Tibial nerve (tissue), 4 donors: ENCODE measurements around the gene SH3BP1. TPM values are rescaled to one million over a fixed set of nuclear protein-coding genes. Genes with fewer than 3 reads are reported as not detected.

ENCODE experiments used
- DNase-seq, 2 donors: peaks; one replicate each; pipeline ENCODE4 v3.0.0-alpha.2; 2019; ENCODE audit warnings: low spot score in 2 of 2
- H3K27ac ChIP-seq, 4 donors: fragments of 200-600 bp; sonication (generic) in 3 of 4; one replicate each; pipeline ENCODE4 v1.5.1; 2017 to 2019; ENCODE audit warnings: mild to moderate bottlenecking in 1 of 4
- H3K27me3 ChIP-seq, 2 donors: fragments of 200-600 bp; sonication (generic) in 1 of 2; one replicate each; pipeline versions ENCODE4 v1.5.1 to v1.6.0; 2017 to 2019
- H3K36me3 ChIP-seq, 3 donors: fragments of 200-600 bp; sonication (generic); one replicate each; pipeline ENCODE4 v1.5.1; 2018 to 2019
- H3K4me1 ChIP-seq, 4 donors: fragments of 200-600 bp; sonication (generic) in 3 of 4; one replicate each; pipeline ENCODE4 v1.5.1; 2017 to 2019
- H3K4me3 ChIP-seq, 4 donors: fragments of 200-600 bp; sonication (generic) in 3 of 4; one replicate each; pipeline ENCODE4 v1.5.1; 2017 to 2019; ENCODE audit warnings: mild to moderate bottlenecking in 1 of 4, moderate library complexity in 1 of 4
- H3K9me3 ChIP-seq, 4 donors: fragments of 200-600 bp; sonication (generic) in 3 of 4; one replicate each; pipeline ENCODE4 v1.5.1; 2017 to 2019
- CTCF ChIP-seq, 5 experiments: fragments of 200-600 bp in 3 of 5; fragments of 450-650 bp in 2 of 5; sonication (generic) in 3 of 5; IDR thresholded peaks; one replicate each; pipeline ENCODE4 v1.5.1; 2016 to 2019; ENCODE audit warnings: antibody characterized with exemption in 5 of 5, mild to moderate bottlenecking in 3 of 5, moderate library complexity in 2 of 5
- EP300 ChIP-seq, 2 donors: sonication (generic); formaldehyde crosslinking; IDR thresholded peaks; one replicate each; pipeline ENCODE4 v1.6.1; 2017; ENCODE audit warnings: antibody characterized with exemption in 2 of 2, mild to moderate bottlenecking in 1 of 2
- POLR2A ChIP-seq, 2 donors: fragments of 450-650 bp; IDR thresholded peaks; one replicate each; pipeline ENCODE4 v1.6.1; 2017; ENCODE audit warnings: antibody characterized with exemption in 2 of 2, mild to moderate bottlenecking in 2 of 2, moderate library complexity in 2 of 2
- WGBS, 2 donors: methylation state at CpG; one replicate each; pipeline ENCODE4 v1.1.5; 2018; 5-methylcytosine and 5-hydroxymethylcytosine counted together
- small RNA-seq: library from RNA; depleted of rRNA; stranded (forward); fragments of <200 nt; gene quantifications from one replicate; pipeline ENCODE3, GENCODE V24; 2016
- total RNA-seq, 4 donors: library from RNA; depleted of rRNA; stranded (reverse); fragments of >200 nt; gene quantifications; one replicate each; pipeline ENCODE4 v1.1.0, GENCODE V29; 2016

SH3BP1 gene
- total RNA-seq, 4 donors from 2014 or later = 7.5 to 19.8 (median 13.9) TPM

GRCh38 chr22:37701141-37701786 is 61.8 kb downstream of the SH3BP1 start:
- H3K27me3 ChIP-seq = no peaks in the 10 kb centered on the region
- 72 to 73% methylated on average over 8 of the region's 8 CpGs for WGBS, 2 donors
- no peaks in the 10 kb centered on the region for H3K36me3 ChIP-seq
- H3K4me1 ChIP-seq = peaks cover 0 to 13% (median 3%) of the 10 kb centered on the region in 4 donors
- no peak overlapping the region for H3K4me3 ChIP-seq
- H3K27ac ChIP-seq = no peak overlapping the region
- DNase-seq = no peak
- no peaks in the 10 kb centered on the region for H3K9me3 ChIP-seq
- TF ChIP-seq EP300 (IDR thresholded peaks at IDR 0.05) (no peak), CTCF (IDR thresholded peaks at IDR 0.05) (no peak), POLR2A (IDR thresholded peaks at IDR 0.05) (no peak)

- DNase-seq = no peak
- whole genome bisulfite sequencing, 2 donors = 81 to 84% methylated on average over 7 of the region's 7 CpGs
These were observed 64.4 kb downstream of the SH3BP1 start for GRCh38 chr22:37703906-37704305.

GRCh38 chr22:37704645-37705044 is 65.2 kb downstream of the SH3BP1 start:
- H3K27ac ChIP-seq = no peak overlapping the region
- H3K9me3 ChIP-seq = no peaks in the 10 kb centered on the region
- no peaks in the 10 kb centered on the region for H3K4me1 ChIP-seq
- H3K36me3 ChIP-seq = peaks cover 0 to 10% (median 0%) of the 10 kb centered on the region in 3 donors
- TF ChIP-seq CTCF (IDR thresholded peaks at IDR 0.05) = no peak
- TF ChIP-seq EP300 (IDR thresholded peaks at IDR 0.05) = no peak
- TF ChIP-seq POLR2A (IDR thresholded peaks at IDR 0.05) = no peak
- no peaks in the 10 kb centered on the region for H3K27me3 ChIP-seq
- no peak overlapping the region for H3K4me3 ChIP-seq
- DNase-seq = no peak
- WGBS, 2 donors = 76 to 90% methylated on average over 3 of the region's 3 CpGs

More at GRCh38 chr22:37703906-37704305, 64.4 kb downstream of the SH3BP1 start:
- TF ChIP-seq CTCF (IDR thresholded peaks at IDR 0.05) (no peak), EP300 (IDR thresholded peaks at IDR 0.05) (no peak), POLR2A (IDR thresholded peaks at IDR 0.05) (no peak)
- H3K27me3 ChIP-seq = no peaks in the 10 kb centered on the region
- H3K4me1 ChIP-seq = no peaks in the 10 kb centered on the region
- no peak overlapping the region for H3K27ac ChIP-seq
- peaks cover 0 to 2% (median 0%) of the 10 kb centered on the region in 3 donors for H3K36me3 ChIP-seq
- H3K4me3 ChIP-seq = no peak overlapping the region
- H3K9me3 ChIP-seq = no peaks in the 10 kb centered on the region

- Histone ChIP-seq H3K9me3 (no peaks in the 10 kb centered on the region), H3K27ac (no peak overlapping the region), H3K4me3 (no peak overlapping the region), H3K27me3 (no peaks in the 10 kb centered on the region), H3K36me3 (peaks cover 0 to 11% (median 0%) of the 10 kb centered on the region in 3 donors), H3K4me1 (no peaks in the 10 kb centered on the region)
- TF ChIP-seq POLR2A (IDR thresholded peaks at IDR 0.05) (no peak), CTCF (IDR thresholded peaks at IDR 0.05) (no peak), EP300 (IDR thresholded peaks at IDR 0.05) (no peak)
- 88 to 91% methylated on average over 3 of the region's 3 CpGs for WGBS, 2 donors
- DNase-seq = no peak
These were observed 65.7 kb downstream of the SH3BP1 start for GRCh38 chr22:37705205-37705604.

Small RNAs within 50 kb of the gene (small RNA-seq; reads per million reads assigned to genes)
- gene RN7SL385P = not detected

Other genes with a start within 250 kb of the SH3BP1 start
- 1 to 10 TPM in 3 of 4 donors, under 1 TPM in 1; 0.30 to 4.4 (median 3.1) TPM for gene ELFN2, start 212.2 kb upstream of the SH3BP1 start, total RNA-seq
- gene MFNG, start 153.3 kb upstream of the SH3BP1 start, total RNA-seq = 10 to 100 TPM; 11.7 to 24.9 (median 19.4) TPM
- 10 to 100 TPM; 12.5 to 21.6 (median 17.0) TPM for gene CARD10, start 120.3 kb upstream of the SH3BP1 start, total RNA-seq
- gene CDC42EP1, start 79.2 kb upstream of the SH3BP1 start, total RNA-seq = 10 to 100 TPM; 28.4 to 53.4 (median 33.4) TPM
- not detected for gene LGALS2, start 59.6 kb upstream of the SH3BP1 start, total RNA-seq
- 10 to 100 TPM; 66.3 to 99.0 (median 77.2) TPM for gene GGA1, start 30.8 kb upstream of the SH3BP1 start, total RNA-seq
- 10 to 100 TPM; 14.7 to 19.7 (median 16.2) TPM for gene PDXP, start 19.1 kb downstream of the SH3BP1 start, total RNA-seq
- 1,000 to 10,000 TPM; 1,362 to 3,592 (median 2,463) TPM for gene LGALS1, start 36.0 kb downstream of the SH3BP1 start, total RNA-seq
- 10 to 100 TPM; 24.1 to 39.5 (median 31.2) TPM for gene NOL12, start 46.7 kb downstream of the SH3BP1 start, total RNA-seq
- 100 to 1,000 TPM; 140 to 160 (median 151) TPM for gene TRIOBP, start 57.4 kb downstream of the SH3BP1 start, total RNA-seq
- gene GCAT, start 168.3 kb downstream of the SH3BP1 start, total RNA-seq = 10 to 100 TPM; 10.3 to 39.8 (median 21.5) TPM
- not detected for gene GALR3, start 183.7 kb downstream of the SH3BP1 start, total RNA-seq
- 10 to 100 TPM; 51.6 to 76.1 (median 58.8) TPM for gene ANKRD54, start 204.7 kb downstream of the SH3BP1 start, total RNA-seq
- gene EIF3L, start 209.8 kb downstream of the SH3BP1 start, total RNA-seq = 100 to 1,000 TPM; 271 to 291 (median 274) TPM